Lower lobe of right lung (tissue), 2 donors: ENCODE measurements around the gene WEE2. TPM values are rescaled to one million over a fixed set of nuclear protein-coding genes. Genes with fewer than 3 reads are reported as not detected.

Experiments
- ATAC-seq, 2 donors: fragments of 200-7000 bp; cut with Tn5 transposase; one replicate each; pipeline ENCODE4 v1.9.1; 2020 to 2022; ENCODE audit warnings: mild to moderate bottlenecking in 2 of 2, moderate library complexity in 2 of 2
- DNase-seq: peaks from one replicate; pipeline ENCODE4 v3.0.0-alpha.2; 2020
- H3K27ac ChIP-seq: fragments of 200-600 bp; one replicate; pipeline ENCODE4 v1.8.0; 2022
- H3K27me3 ChIP-seq: fragments of 200-600 bp; one replicate; pipeline ENCODE4 v1.8.0; 2022; ENCODE audit warnings: low read depth
- H3K36me3 ChIP-seq: fragments of 200-600 bp; one replicate; pipeline ENCODE4 v1.8.0; 2022; ENCODE audit warnings: mild to moderate bottlenecking
- H3K4me1 ChIP-seq: fragments of 200-600 bp; one replicate; pipeline ENCODE4 v1.8.0; 2022
- H3K4me3 ChIP-seq: fragments of 200-600 bp; one replicate; pipeline ENCODE4 v1.8.0; 2022; ENCODE audit warnings: mild to moderate bottlenecking
- H3K9me3 ChIP-seq: fragments of 200-600 bp; one replicate; pipeline ENCODE4 v1.8.0; 2022
- intact Hi-C: fragments of 100-400 bp; cut with DNase I; formaldehyde crosslinking; loops from one replicate; pipeline ENCODE4 v1.11.0; 2022
- total RNA-seq: library from RNA; stranded (reverse); fragmentation: NEBNext Ultra II Directional; extraction: Animal tissue kit (Norgen Biotek cat#: 25700); gene quantifications from one replicate; pipeline ENCODE4 v1.2.1, GENCODE V29; 2021
- TF ChIP-seq, protein P1 (sequence below): fragments of 200-600 bp; IDR thresholded peaks from one replicate; pipeline ENCODE4 v1.8.0; 2022; ENCODE audit warnings: antibody characterized with exemption, mild to moderate bottlenecking
- donor health status: DM: no; HTN: yes; CAD: no; lungs with severe emphysema.

The WEE2 gene
- total RNA-seq, 1 donor from 2014 or later = not detected

DNA sequence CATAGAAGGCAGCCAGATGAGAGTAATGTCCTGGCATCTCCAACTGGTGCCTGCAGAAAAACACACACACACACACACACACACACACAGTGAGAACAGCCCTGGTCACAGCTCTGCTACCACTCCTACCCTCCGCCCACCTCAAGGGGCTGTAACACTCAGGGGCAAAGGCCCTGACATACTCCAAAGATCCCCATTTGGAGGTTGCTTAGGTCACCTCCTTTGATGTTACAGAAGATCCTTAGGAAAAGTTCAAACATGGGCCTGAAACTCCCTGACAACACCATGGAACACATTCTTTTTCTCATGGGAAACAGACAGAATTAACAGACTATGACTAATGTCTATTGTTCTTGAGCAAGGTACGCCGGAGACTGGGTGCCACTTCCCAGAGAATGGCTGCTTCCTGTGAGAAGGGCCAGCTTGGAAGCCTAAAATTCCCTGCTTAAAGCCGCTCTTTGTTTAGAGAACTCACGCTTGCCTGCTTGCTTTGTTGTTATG is 33.9 kb upstream of the WEE2 start:
- DNase-seq = no peak
- ATAC-seq = peak; percentile 60 to 61
- H3K9me3 ChIP-seq = no peaks in the 10 kb centered on the region
- H3K27me3 ChIP-seq = no peaks in the 10 kb centered on the region
- TF ChIP-seq, protein P1, sequence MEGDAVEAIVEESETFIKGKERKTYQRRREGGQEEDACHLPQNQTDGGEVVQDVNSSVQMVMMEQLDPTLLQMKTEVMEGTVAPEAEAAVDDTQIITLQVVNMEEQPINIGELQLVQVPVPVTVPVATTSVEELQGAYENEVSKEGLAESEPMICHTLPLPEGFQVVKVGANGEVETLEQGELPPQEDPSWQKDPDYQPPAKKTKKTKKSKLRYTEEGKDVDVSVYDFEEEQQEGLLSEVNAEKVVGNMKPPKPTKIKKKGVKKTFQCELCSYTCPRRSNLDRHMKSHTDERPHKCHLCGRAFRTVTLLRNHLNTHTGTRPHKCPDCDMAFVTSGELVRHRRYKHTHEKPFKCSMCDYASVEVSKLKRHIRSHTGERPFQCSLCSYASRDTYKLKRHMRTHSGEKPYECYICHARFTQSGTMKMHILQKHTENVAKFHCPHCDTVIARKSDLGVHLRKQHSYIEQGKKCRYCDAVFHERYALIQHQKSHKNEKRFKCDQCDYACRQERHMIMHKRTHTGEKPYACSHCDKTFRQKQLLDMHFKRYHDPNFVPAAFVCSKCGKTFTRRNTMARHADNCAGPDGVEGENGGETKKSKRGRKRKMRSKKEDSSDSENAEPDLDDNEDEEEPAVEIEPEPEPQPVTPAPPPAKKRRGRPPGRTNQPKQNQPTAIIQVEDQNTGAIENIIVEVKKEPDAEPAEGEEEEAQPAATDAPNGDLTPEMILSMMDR = no peak
- H3K36me3 ChIP-seq = peaks cover 26% of the 10 kb centered on the region
- H3K4me3 ChIP-seq = no peak overlapping the region
- H3K27ac ChIP-seq = peak overlapping the region; percentile 8
- H3K4me1 ChIP-seq = peaks cover 13% of the 10 kb centered on the region
- intact Hi-C loops = no loop called here

DNA sequence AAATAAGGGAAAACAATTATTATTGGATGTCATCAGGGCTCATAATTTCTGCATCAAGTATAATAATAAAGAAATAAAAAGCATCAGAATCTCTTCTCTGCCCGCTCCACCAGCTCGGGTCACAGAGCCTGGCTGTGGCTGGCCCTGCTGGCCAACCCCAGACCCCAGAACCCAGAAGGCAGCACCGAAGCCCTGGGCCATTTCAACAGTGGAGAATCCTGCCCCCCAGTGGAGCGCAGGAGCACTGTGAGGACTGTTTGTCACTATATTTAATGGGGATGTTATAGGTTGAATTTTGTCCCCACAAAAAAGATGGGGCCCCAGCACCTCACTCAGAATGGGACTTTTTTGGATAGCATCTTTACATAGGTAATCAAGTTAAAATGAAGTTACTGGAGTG is 33.5 kb upstream of the WEE2 start:
- Histone ChIP-seq H3K4me1 (peaks cover 13% of the 10 kb centered on the region), H3K4me3 (no peak overlapping the region), H3K9me3 (no peaks in the 10 kb centered on the region), H3K36me3 (peaks cover 26% of the 10 kb centered on the region), H3K27me3 (no peaks in the 10 kb centered on the region), H3K27ac (peak overlapping the region; percentile 8)
- DNase-seq (no peak), ATAC-seq (peak; percentile 59 to 64)
- intact Hi-C loops = no loop called here
- TF ChIP-seq, protein P1 = peak; percentile 37

DNA sequence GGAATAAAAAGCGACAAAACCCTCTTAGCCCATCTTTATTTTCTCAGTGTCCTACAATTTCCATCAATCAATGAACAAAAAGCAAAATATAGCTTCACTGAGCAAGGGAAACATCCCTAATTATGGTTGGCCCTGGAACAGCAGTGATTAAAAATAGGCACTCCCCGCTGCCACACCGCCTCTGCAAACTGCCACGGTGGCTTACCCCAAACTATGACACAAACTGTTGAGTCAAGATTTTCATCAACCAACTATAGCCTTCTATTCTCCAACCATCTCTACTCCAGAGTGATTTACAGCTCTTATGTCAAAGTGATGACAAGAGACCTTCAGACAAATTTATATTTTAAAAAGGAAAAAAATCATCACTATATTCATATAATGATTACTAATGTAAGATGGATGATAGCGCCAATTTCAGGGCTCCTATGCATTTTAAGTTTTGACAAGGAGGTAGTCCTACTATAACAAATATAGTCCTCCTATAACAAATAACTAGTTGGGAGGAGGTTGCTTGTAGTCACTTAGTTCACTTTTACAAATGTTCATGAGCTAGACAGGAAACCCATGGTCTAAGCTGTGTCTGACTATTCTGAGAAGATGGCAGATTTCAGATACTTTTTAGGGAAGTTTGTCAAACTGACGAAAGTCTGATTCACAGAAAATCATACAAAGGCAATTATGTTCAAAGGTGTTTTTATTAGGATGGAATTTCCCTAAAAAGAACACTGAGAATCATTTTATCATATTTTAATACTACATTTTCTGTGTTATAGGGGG is 32.5 kb upstream of the WEE2 start:
- TF ChIP-seq, protein P1 = no peak
- intact Hi-C loops = no loop called here
- peak; percentile 23 to 64 for ATAC-seq
- H3K36me3 ChIP-seq = peaks cover 31% of the 10 kb centered on the region
- peak overlapping the region; percentile 8 for H3K27ac ChIP-seq
- H3K9me3 ChIP-seq = no peaks in the 10 kb centered on the region
- no peak for DNase-seq
- H3K4me1 ChIP-seq = peaks cover 13% of the 10 kb centered on the region
- H3K4me3 ChIP-seq = no peak overlapping the region
- no peaks in the 10 kb centered on the region for H3K27me3 ChIP-seq

DNA sequence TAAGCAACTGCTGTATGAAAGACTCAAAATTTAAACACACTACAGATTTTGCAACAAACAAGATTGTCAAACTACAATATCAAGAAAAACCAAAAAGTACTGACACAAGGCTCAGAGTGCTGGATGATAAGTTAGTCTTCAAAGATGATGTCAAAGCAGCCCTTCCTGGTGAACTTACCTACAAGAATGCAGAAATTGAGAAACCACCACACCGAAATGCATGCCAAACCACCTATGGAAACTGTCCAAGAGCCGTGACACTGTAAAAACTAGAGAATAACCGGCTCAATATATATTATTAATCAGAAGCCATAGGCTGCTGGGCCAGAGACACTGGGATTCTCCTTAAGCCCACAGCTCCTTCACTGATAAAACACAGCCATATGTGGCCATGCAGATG is 31.5 kb upstream of the WEE2 start:
- Histone ChIP-seq H3K27ac (no peak overlapping the region), H3K4me1 (peaks cover 13% of the 10 kb centered on the region), H3K9me3 (no peaks in the 10 kb centered on the region), H3K4me3 (no peak overlapping the region), H3K27me3 (no peaks in the 10 kb centered on the region), H3K36me3 (peaks cover 31% of the 10 kb centered on the region)
- ATAC-seq (no peak), DNase-seq (no peak)
- TF ChIP-seq, protein P1 = no peak
- intact Hi-C loops = no loop called here

DNA sequence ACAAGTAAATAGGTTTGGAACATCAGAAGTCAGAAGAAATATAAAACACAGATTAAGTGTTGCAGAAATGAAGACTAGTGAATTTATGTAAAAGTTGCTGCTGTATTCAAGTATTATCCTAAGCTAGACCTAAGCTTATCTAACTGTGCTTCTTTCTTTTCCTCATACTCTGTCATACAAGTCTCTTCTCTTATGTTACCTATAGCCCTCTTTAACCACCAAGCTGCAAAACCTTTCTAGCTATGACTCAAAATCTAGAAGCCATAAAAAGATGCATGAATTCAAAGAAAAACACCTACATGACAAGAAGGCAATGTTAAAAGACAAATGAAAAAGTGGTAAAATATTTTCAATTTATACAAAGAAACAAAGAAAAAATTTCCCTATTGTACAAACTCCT is 29.1 kb upstream of the WEE2 start:
- Histone ChIP-seq H3K4me3 (no peak overlapping the region), H3K36me3 (peaks cover 37% of the 10 kb centered on the region), H3K27ac (no peak overlapping the region)

More for the DNA sequence above, 29.1 kb upstream of the WEE2 start:
- ATAC-seq = no peak
- DNase-seq = no peak
- intact Hi-C loops = no loop called here
- Histone ChIP-seq H3K4me1 (peaks cover 5% of the 10 kb centered on the region), H3K9me3 (no peaks in the 10 kb centered on the region), H3K27me3 (no peaks in the 10 kb centered on the region)
- TF ChIP-seq, protein P1 = no peak
